PC-9 (cell line): Measurements from ENCODE around the gene RASSF4. TPM values are rescaled to one million over a fixed set of nuclear protein-coding genes. Genes with fewer than 3 reads are reported as not detected.

Experiments used
- BruUV-seq: library from RNA; stranded (reverse); fragments of 400-500 nt; replicated peaks from 2 replicates; lab custom pipeline; 2021; lab: Mats Ljungman, UMichigan
- CTCF ChIA-PET: fragments of 300-600 bp; sonication (Branson Sonifier 250); formaldehyde crosslinking; loops from one replicate; lab custom pipeline; 2022; ENCODE audit warnings: antibody characterized with exemption; lab: Charles Lee
- POLR2A ChIA-PET: fragments of 300-600 bp; sonication (Branson Sonifier 250); formaldehyde crosslinking; loops from one replicate; lab custom pipeline; 2022; ENCODE audit warnings: antibody characterized with exemption; ENCODE audit not compliant: unreplicated experiment; lab: Charles Lee
- DNase-seq, 2 experiments: peaks; one replicate each; pipeline versions ENCODE4 v3.0.0 to v3.0.0-alpha.2; 2015 to 2022; ENCODE audit warnings: mixed read lengths in 1 of 2
- H2AFZ ChIP-seq: fragments of 200-600 bp; sonication (generic); 2 replicates; pipeline ENCODE4 v1.8.1; 2017; ENCODE audit warnings: antibody characterized with exemption
- H3F3A ChIP-seq: fragments of 200-600 bp; sonication (generic); 2 replicates; pipeline ENCODE4 v1.8.1; 2017; ENCODE audit warnings: antibody characterized with exemption, mild to moderate bottlenecking, low read depth; ENCODE audit not compliant: insufficient read depth
- H3K27ac ChIP-seq: fragments of 200-600 bp; sonication (generic); 2 replicates; pipeline ENCODE4 v1.6.1; 2016; ENCODE audit warnings: mixed run types
- H3K27me3 ChIP-seq: fragments of 200-600 bp; sonication (generic); 2 replicates; pipeline ENCODE4 v1.6.1; 2016; ENCODE audit warnings: low read depth, mixed run types; ENCODE audit not compliant: insufficient read depth
- H3K36me3 ChIP-seq: fragments of 200-600 bp; sonication (generic); 2 replicates; pipeline ENCODE4 v1.6.1; 2016; ENCODE audit warnings: low read depth, mixed run types
- H3K4me1 ChIP-seq: fragments of 200-600 bp; sonication (generic); replicated peaks from 2 replicates; pipeline ENCODE4 v1.6.1; 2016; ENCODE audit warnings: mixed run types; ENCODE audit not compliant: insufficient read depth
- H3K4me2 ChIP-seq: fragments of 200-600 bp; sonication (generic); 2 replicates; pipeline ENCODE4 v1.6.1; 2017; ENCODE audit warnings: mixed run types
- H3K4me3 ChIP-seq: fragments of 200-600 bp; sonication (generic); 2 replicates; pipeline ENCODE4 v1.6.1; 2016; ENCODE audit warnings: mixed run types
- H3K79me2 ChIP-seq: fragments of 200-600 bp; sonication (generic); 2 replicates; pipeline ENCODE4 v1.6.1; 2017; ENCODE audit warnings: low read depth, mixed run types
- H3K9me2 ChIP-seq: fragments of 200-600 bp; sonication (generic); 2 replicates; pipeline ENCODE4 v1.8.1; 2017; ENCODE audit warnings: mild to moderate bottlenecking; ENCODE audit not compliant: insufficient read depth
- H3K9me3 ChIP-seq: fragments of 200-600 bp; sonication (generic); 2 replicates; pipeline ENCODE4 v1.8.1; 2016; ENCODE audit warnings: low read depth; ENCODE audit not compliant: insufficient read depth
- H4K20me1 ChIP-seq: fragments of 200-600 bp; sonication (generic); 2 replicates; pipeline ENCODE4 v1.8.1; 2017; ENCODE audit not compliant: insufficient read depth
- EZH2 ChIP-seq: fragments of 200-600 bp; sonication (generic); IDR thresholded peaks from 2 replicates; pipeline ENCODE4 v1.8.0; 2017; ENCODE audit warnings: antibody characterized with exemption, low read depth
- intact Hi-C: fragments of 100-400 bp; cut with micrococcal nuclease; formaldehyde crosslinking; loops from one replicate; pipeline ENCODE4 v1.10.0; 2022; ENCODE audit not compliant: unreplicated experiment
- total RNA-seq: library from RNA; stranded (reverse); gene quantifications from 2 replicates; pipeline ENCODE4 v1.2.3, GENCODE V29; 2021
- TF ChIP-seq, protein P1 (sequence below): fragments of 200-600 bp; sonication (generic); conservative IDR thresholded peaks from 2 replicates; pipeline ENCODE4 v1.6.1; 2017; ENCODE audit warnings: mixed run types, antibody characterized with exemption, mild to moderate bottlenecking, moderate library complexity

Gene RASSF4
- total RNA-seq, 1 experiment from 2014 or later: 6.5 TPM

DNA sequence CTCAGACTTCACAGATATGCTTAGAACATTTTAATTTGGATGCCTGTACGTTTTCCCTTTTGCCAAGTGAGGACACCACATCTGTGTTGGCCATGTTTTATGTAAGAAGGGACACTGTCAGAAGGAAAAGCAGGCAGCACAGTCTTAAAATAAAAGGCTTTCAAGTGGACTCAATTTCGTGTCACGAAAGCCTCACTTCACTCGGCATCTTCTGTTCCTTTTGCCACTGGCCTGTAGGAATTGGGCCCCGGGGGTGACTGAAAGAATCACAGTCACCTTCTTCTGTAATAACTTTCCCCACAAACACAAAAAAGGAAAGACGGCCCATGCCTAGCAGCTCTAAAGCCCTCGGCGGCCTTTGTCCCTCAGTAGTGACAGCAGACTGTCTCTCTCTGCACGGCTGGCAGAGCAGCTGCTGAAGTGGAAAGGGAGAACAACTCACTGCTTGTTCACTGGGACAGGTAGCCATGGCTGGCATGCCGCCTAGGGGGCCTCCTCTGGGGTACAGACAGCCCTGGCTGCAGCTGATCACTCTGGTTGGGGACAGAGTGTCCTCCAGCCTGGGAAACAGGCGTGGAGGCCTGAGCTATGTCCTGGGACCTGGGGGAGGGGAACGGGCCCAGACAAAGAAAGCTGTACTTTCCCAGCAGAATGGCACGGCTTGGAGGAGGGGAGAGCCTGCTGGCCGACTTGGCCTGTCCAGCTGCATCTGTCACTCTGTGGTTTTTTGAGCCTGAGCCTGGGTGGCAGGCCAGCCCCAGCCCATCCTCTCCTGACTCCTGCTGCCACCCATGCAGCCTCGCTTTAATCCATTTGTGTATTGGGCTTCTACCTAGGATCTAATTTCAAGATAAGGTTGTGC is 4.4 kb downstream of the RASSF4 start:
- H3K9me2 ChIP-seq: no peaks in the 10 kb centered on the region
- no peak overlapping the region for H2AFZ ChIP-seq
- ChIA-PET CTCF (interaction anchor here (1.0 to 1.4 kb wide), 2 partner anchors 11 to 31 kb away, joined by 3 to 4 read pairs; no protein-coding TSS in a partner anchor), POLR2A (interaction anchor here (0.6 to 1.1 kb wide), 3 partner anchors 11 to 32 kb away, joined by 3 to 10 read pairs (median 5); partner anchors contain the start of gene DEPP1)
- H3K36me3 ChIP-seq: no peaks in the 10 kb centered on the region
- TF ChIP-seq, protein P1, sequence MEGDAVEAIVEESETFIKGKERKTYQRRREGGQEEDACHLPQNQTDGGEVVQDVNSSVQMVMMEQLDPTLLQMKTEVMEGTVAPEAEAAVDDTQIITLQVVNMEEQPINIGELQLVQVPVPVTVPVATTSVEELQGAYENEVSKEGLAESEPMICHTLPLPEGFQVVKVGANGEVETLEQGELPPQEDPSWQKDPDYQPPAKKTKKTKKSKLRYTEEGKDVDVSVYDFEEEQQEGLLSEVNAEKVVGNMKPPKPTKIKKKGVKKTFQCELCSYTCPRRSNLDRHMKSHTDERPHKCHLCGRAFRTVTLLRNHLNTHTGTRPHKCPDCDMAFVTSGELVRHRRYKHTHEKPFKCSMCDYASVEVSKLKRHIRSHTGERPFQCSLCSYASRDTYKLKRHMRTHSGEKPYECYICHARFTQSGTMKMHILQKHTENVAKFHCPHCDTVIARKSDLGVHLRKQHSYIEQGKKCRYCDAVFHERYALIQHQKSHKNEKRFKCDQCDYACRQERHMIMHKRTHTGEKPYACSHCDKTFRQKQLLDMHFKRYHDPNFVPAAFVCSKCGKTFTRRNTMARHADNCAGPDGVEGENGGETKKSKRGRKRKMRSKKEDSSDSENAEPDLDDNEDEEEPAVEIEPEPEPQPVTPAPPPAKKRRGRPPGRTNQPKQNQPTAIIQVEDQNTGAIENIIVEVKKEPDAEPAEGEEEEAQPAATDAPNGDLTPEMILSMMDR: no peak
- TF ChIP-seq EZH2: no peak
- intact Hi-C loops: loop anchor here (1.0 to 5.0 kb wide), 2 partner anchors 14 to 38 kb away; partner anchors contain the start of genes DEPP1 and ZNF22
- peaks cover 16% of the 10 kb centered on the region; the same call in 1 of the 2 replicates for H3F3A ChIP-seq
- no peaks in the 10 kb centered on the region for H3K27me3 ChIP-seq
- H3K9me3 ChIP-seq: no peaks in the 10 kb centered on the region
- DNase-seq: peak in 1 of 2 experiments; percentile 82
- no peak overlapping the region; the same call in 1 of the 2 replicates for H3K4me2 ChIP-seq
- no TSS peak for BruUV-seq
- H3K4me3 ChIP-seq: no peak overlapping the region
- no peaks in the 10 kb centered on the region for H3K79me2 ChIP-seq
- no peaks in the 10 kb centered on the region for H4K20me1 ChIP-seq
- peaks cover 10% of the 10 kb centered on the region; the same call in 1 of the 2 replicates for H3K4me1 ChIP-seq
- no peak overlapping the region for H3K27ac ChIP-seq

DNA sequence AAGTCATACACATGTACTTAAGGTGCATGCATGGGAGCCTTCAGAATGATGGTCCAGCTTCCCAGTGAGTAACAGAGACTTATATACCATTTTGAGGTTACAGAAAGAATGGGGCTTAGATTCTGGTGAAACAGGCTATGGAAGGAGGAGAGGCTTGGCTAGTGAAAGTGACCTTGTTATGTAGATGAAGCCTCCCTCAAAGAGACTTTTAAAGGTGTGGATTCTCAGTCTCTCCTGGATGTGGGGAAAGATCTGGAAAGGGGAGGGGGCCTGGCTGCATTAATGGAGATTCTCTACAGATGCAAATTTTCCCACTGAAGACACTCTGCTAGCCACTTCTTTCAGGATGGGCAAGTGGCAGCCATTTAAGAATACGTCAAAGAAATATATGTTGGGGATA is 5.5 kb downstream of the RASSF4 start:
- Histone ChIP-seq H2AFZ (no peak overlapping the region), H3K4me2 (no peak overlapping the region; the same call in 1 of the 2 replicates), H3K4me1 (peaks cover 10% of the 10 kb centered on the region; the same call in 1 of the 2 replicates), H3K27ac (no peak overlapping the region), H3K79me2 (no peaks in the 10 kb centered on the region), H3K4me3 (no peak overlapping the region), H3K9me2 (no peaks in the 10 kb centered on the region), H3K27me3 (no peaks in the 10 kb centered on the region), H3K36me3 (no peaks in the 10 kb centered on the region), H3F3A (peaks cover 12% of the 10 kb centered on the region; the same call in 1 of the 2 replicates), H4K20me1 (no peaks in the 10 kb centered on the region), H3K9me3 (no peaks in the 10 kb centered on the region)
- BruUV-seq: no TSS peak
- DNase-seq: no peak
- TF ChIP-seq, protein P1: no peak
- no peak for TF ChIP-seq EZH2
- ChIA-PET CTCF (interaction anchor here (0.6 kb wide), 1 partner anchor 11 kb away, joined by 5 read pairs; no protein-coding TSS in a partner anchor), POLR2A (no interaction called here)
- intact Hi-C loops: no loop called here

DNA sequence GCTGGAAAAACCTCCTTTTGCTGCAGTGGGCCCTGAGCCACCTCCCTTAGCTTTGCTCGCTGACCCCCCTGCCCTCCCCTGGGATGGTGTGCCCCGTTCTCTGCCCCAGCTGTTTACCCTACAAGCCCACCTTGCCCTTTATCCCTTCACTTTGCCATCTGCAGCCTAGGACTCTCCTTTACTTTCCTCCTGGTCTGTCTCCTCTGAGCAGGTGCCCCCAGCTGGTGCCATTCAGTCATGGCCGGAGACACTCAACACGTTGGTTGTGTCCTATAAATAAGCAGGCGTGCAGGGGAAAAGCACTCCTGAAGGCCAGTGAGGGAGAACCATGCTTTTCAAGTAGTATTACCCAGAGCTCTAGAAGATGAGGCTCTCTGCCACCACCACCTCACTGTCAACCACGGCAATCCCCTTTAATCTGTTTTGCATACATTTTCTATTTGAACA is 6.1 kb downstream of the RASSF4 start:
- Histone ChIP-seq H3K27ac (no peak overlapping the region), H3F3A (peaks cover 7% of the 10 kb centered on the region; the same call in 1 of the 2 replicates), H3K4me3 (no peak overlapping the region), H3K4me1 (peaks cover 10% of the 10 kb centered on the region; the same call in 1 of the 2 replicates), H3K79me2 (no peaks in the 10 kb centered on the region), H3K9me2 (no peaks in the 10 kb centered on the region), H3K9me3 (no peaks in the 10 kb centered on the region), H3K27me3 (no peaks in the 10 kb centered on the region), H4K20me1 (no peaks in the 10 kb centered on the region), H3K36me3 (no peaks in the 10 kb centered on the region), H3K4me2 (no peak overlapping the region), H2AFZ (no peak overlapping the region)
- intact Hi-C loops: no loop called here
- DNase-seq: no peak
- BruUV-seq: no TSS peak
- POLR2A ChIA-PET: interaction anchor here (0.6 kb wide), 1 partner anchor 997 kb away, joined by 4 read pairs; no protein-coding TSS in a partner anchor
- CTCF ChIA-PET: no interaction called here
- TF ChIP-seq, protein P1: no peak
- no peak for TF ChIP-seq EZH2
